BE2C (cell line): Measurements from ENCODE around the gene ZNF385A.
"Not testable (repeated sequence)": the region's sequence is repeated elsewhere in the genome, so short reads cannot be mapped to it uniquely, and the experiment has no call there.

Experiments used
- DNase-seq: peaks from one replicate; pipeline ENCODE4 v3.0.0-alpha.2; 2020
- H3K27me3 ChIP-seq: fragments of 250-450 bp; sonication (Bioruptor Pico); 2 replicates; pipeline ENCODE4 v1.5.1; 2020; ENCODE audit warnings: mild to moderate bottlenecking
- H3K36me3 ChIP-seq: fragments of 250-450 bp; sonication (Bioruptor Pico); 2 replicates; pipeline ENCODE4 v1.5.1; 2020; ENCODE audit warnings: mild to moderate bottlenecking
- H3K4me1 ChIP-seq: fragments of 250-450 bp; sonication (Bioruptor Pico); 2 replicates; pipeline ENCODE4 v1.5.1; 2020
- H3K4me3 ChIP-seq: 2 replicates; pipeline ENCODE4 v1.5.1; 2011; ENCODE audit warnings: low read depth, low read length
- H3K9me3 ChIP-seq: fragments of 250-450 bp; sonication (Bioruptor Pico); 2 replicates; pipeline ENCODE4 v1.5.1; 2020
- TF ChIP-seq, protein P1 (sequence below): IDR thresholded peaks from 2 replicates; pipeline ENCODE4 v1.5.1; 2012; ENCODE audit warnings: mild to moderate bottlenecking, low read depth, low read length

ZNF385A gene

DNA sequence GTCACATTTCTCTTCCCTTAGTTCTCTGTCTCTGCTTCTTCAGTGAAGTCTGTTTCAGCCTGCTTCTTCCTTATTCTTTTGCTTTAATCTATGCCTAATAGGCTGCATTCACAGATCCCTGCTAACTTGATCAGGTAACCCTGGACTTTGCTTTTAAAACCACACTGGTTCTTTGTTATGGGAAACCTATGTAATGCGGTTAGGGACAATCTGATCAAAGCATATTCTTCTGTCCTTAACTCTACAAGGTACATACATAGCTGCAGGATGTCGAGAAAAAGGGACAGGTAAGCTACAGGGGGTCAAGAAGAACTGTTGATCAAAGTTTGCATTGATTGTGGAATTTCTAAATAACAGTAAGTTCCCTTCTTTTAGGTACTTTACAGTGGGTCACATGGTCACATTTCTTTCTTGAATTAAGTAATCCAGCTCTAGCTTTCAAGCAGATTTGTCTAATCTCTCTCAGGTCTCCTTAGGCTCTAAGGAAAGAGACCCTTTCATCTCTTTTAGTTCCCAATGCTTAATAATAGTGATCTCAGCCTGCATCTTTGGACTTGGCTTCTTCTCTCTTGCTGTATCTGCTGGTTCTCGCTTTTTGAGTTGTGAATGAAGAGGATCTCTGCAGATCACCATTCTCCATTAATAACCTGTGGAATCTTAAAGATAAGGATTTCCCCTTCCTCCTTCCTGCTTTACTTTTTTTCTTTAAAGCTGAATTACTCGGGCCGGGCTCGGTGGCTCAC is 55.8 kb downstream of the ZNF385A start:
- TF ChIP-seq, protein P1, sequence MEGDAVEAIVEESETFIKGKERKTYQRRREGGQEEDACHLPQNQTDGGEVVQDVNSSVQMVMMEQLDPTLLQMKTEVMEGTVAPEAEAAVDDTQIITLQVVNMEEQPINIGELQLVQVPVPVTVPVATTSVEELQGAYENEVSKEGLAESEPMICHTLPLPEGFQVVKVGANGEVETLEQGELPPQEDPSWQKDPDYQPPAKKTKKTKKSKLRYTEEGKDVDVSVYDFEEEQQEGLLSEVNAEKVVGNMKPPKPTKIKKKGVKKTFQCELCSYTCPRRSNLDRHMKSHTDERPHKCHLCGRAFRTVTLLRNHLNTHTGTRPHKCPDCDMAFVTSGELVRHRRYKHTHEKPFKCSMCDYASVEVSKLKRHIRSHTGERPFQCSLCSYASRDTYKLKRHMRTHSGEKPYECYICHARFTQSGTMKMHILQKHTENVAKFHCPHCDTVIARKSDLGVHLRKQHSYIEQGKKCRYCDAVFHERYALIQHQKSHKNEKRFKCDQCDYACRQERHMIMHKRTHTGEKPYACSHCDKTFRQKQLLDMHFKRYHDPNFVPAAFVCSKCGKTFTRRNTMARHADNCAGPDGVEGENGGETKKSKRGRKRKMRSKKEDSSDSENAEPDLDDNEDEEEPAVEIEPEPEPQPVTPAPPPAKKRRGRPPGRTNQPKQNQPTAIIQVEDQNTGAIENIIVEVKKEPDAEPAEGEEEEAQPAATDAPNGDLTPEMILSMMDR = no peak
- Histone ChIP-seq H3K27me3 (no peaks in the 10 kb centered on the region), H3K4me3 (no peak overlapping the region), H3K4me1 (no peaks in the 10 kb centered on the region; the same call in 1 of the 2 replicates), H3K36me3 (no peaks in the 10 kb centered on the region), H3K9me3 (no peaks in the 10 kb centered on the region)
- DNase-seq = no peak

DNA sequence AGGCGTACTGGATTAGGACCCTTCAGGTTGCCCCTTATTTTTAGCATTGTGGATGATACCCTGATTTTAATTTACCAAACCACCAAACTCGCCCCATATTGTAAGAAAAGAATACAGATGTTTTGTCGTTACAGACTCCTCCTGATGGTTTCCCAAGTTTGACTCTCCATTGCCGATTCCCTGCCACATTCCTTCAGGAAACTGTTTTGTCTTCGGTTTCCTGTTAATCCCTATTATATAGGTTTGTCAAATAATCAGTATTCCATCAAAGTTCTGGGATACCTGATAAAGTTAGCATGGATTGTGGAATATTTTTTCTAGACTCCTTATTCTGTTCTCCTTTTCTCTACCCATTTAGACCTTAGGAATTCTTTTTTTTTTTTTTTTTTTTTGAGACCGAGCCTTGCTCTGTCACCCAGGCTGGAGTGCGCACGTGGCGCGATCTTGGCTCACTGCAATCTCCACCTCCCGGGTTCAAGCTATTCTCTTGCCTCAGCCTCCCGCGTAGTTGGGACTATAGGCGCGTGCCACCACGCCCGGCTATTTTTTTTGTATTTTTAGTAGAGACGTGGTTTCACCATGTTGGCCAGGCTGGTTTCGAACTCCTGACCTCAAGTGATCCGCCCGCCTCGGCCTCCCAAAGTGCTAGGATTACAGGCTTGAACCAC is 59.0 kb downstream of the ZNF385A start:
- H3K27me3 ChIP-seq, DNase-seq, H3K9me3 ChIP-seq, H3K36me3 ChIP-seq, H3K4me1 ChIP-seq: not testable (repeated sequence)
- H3K4me3 ChIP-seq = peak overlapping the region; percentile 92

DNA sequence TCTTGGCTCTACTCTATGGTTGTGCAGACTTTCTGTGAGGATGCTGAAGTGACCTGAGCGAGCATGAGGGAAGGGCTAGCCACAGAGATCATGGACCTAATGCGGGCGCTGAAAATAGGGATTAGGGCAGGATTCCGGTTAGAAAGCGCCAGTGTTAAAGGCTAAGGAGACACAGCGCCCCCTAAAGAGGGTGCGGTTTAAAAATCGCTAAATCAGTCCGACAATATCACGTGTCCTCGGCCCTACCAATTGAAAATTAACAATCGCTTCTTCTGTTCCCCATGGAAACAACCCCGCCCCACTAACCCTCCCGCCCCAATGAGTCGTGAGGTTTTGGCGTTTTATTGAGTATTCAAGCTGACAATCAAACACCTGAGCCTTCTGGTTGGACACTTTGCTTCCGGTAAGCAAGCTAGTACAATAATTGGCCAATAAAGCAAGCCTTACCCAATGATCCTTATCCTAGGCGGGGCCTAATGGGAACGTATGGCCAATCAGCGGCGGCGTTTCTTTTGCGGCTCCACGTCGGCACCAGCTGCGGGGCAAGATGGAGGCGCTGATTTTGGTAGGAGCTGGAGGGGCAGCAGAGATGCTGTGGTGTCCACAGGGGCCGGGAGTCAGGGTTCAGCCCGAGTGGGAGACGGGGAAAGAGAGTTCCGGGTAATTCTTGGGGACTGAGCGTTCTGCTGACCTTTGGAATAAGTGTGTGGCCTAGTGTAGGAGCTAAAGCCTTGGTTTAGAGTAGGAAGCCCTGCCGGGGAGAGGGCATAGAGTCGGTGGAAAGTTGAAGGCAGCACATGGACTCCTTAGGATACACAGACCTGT is 59.7 kb downstream of the ZNF385A start, which contains the start of gene COPZ1:
TSS of gene COPZ1 (plus strand) at position 515 of the 825 bp plus-strand sequence. CDS start at position 548, 33 bp downstream.
- TF ChIP-seq, protein P1 = peak; percentile 88
- peak; percentile 96 for DNase-seq
- Histone ChIP-seq H3K4me3 (peak within 1 kb of the TSS; percentile 92), H3K27me3 (no peaks in the 10 kb centered on the region), H3K36me3 (no peaks in the 10 kb centered on the region), H3K4me1 (no peaks in the 10 kb centered on the region; the same call in 1 of the 2 replicates), H3K9me3 (no peaks in the 10 kb centered on the region)

DNA sequence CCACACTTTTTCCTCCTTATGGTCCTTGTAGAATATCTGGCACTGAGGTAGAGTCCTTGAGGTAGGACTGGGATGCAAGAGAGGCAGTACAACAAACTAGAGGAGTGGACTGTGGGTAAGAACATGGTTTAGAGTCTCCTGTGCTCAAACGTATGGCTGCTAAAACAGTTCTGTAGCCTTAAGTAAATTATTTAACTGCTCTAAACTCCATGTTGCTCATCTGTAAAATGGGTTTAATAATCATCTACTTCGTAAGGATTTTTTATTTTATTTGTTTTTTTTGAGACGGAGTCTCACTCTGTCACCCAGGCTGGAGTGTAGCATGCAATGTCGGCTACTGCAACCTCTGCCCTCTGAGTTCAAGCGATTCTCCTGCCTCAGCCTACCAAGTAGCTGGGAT is 63.2 kb downstream of the ZNF385A start:
- H3K27me3 ChIP-seq = no peaks in the 10 kb centered on the region
- H3K36me3 ChIP-seq = no peaks in the 10 kb centered on the region
- H3K4me3 ChIP-seq = no peak overlapping the region
- no peak for DNase-seq
- TF ChIP-seq, protein P1 = no peak
- no peaks in the 10 kb centered on the region; the same call in 1 of the 2 replicates for H3K9me3 ChIP-seq
- H3K4me1 ChIP-seq = no peaks in the 10 kb centered on the region; the same call in 1 of the 2 replicates
